ENCODE results near the gene DNAJC19.

DNA sequence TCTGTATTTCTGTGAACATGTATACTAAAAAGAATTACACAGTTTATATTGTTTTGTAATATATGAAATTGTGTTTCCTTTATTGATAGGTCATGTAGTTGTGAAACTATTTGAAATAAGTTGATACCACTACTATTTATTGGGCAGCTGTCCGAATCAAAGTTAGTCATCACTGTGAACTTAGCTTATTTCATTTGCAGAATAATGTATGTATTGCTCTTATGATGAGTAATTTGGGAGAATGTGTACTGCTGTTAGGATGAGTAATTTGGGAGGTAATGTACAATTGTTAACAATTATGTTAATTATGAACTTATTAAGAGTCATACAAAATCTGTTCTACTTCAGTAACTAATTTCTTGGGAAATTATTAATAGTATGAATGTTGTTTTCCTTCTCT is 54.9 kb downstream of the DNAJC19 start:
- TF ChIP-seq, protein P1, sequence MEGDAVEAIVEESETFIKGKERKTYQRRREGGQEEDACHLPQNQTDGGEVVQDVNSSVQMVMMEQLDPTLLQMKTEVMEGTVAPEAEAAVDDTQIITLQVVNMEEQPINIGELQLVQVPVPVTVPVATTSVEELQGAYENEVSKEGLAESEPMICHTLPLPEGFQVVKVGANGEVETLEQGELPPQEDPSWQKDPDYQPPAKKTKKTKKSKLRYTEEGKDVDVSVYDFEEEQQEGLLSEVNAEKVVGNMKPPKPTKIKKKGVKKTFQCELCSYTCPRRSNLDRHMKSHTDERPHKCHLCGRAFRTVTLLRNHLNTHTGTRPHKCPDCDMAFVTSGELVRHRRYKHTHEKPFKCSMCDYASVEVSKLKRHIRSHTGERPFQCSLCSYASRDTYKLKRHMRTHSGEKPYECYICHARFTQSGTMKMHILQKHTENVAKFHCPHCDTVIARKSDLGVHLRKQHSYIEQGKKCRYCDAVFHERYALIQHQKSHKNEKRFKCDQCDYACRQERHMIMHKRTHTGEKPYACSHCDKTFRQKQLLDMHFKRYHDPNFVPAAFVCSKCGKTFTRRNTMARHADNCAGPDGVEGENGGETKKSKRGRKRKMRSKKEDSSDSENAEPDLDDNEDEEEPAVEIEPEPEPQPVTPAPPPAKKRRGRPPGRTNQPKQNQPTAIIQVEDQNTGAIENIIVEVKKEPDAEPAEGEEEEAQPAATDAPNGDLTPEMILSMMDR (IDR thresholded peaks at IDR 0.05): no peak
- no peak for TF ChIP-seq EZH2 (IDR thresholded peaks at IDR 0.05; ENCODE audit: borderline replicate concordance, insufficient read depth, low read depth, low read length, poor library complexity, severe bottlenecking)
